Measurements from ENCODE around the gene BPIFB2. TPM values are rescaled to one million over a fixed set of nuclear protein-coding genes. Genes with fewer than 3 reads are reported as not detected.

The BPIFB2 gene
- total RNA-seq, 4 donors from 2014 or later: 0.19 to 93.5 (median 1.6) TPM; not detected in 1

DNA sequence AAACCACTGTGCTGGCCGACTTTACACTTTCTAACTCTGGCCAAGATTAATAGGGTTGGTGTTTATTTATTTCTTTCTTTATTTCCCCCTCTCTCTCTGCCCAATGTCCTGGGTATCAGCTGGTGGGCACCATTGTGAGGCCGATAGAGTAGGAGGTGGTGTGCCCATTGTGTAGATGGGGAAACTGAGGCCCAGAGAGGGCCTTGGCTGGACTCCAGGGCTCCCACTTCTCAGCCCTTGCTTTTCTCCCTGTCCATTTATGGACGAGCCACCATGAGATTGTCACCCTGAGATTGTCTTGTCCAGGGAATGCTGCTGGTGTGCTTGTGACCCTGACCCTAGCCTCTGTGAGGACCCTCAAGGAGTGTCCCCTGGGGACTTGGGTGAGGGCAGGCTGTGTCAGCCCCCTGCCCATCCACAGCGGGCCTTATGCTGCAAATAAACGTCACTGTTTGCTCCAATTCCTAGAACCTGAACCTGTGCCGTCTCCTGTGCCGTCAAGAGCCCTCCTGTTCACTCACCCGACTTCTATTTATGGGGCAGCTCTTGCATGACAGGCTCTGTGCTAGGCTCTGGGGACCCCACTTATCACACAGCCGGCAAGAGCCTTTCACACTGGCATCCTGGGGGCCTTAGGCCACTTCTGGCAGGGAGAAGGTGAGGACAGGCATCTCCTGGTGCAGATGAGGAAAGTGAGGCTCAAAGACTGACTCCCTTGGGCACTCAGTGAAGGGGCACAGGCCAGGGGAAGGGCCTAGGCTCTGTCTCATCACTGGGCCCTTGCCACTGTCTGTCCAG is 28.1 kb upstream of the BPIFB2 start:
- no peak overlapping the region for H3K4me3 ChIP-seq
- TF ChIP-seq POLR2A (IDR thresholded peaks at IDR 0.05): no peak
- TF ChIP-seq, protein P1, sequence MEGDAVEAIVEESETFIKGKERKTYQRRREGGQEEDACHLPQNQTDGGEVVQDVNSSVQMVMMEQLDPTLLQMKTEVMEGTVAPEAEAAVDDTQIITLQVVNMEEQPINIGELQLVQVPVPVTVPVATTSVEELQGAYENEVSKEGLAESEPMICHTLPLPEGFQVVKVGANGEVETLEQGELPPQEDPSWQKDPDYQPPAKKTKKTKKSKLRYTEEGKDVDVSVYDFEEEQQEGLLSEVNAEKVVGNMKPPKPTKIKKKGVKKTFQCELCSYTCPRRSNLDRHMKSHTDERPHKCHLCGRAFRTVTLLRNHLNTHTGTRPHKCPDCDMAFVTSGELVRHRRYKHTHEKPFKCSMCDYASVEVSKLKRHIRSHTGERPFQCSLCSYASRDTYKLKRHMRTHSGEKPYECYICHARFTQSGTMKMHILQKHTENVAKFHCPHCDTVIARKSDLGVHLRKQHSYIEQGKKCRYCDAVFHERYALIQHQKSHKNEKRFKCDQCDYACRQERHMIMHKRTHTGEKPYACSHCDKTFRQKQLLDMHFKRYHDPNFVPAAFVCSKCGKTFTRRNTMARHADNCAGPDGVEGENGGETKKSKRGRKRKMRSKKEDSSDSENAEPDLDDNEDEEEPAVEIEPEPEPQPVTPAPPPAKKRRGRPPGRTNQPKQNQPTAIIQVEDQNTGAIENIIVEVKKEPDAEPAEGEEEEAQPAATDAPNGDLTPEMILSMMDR (IDR thresholded peaks at IDR 0.05): no peak
- no peak overlapping the region for H3K27ac ChIP-seq
- H3K27me3 ChIP-seq: peaks cover 0 to 16% (median 0%) of the 10 kb centered on the region in 4 donors
- DNase-seq: no peak
- intact Hi-C loops (cut with DNase I): no loop called here
- 72 to 77% methylated on average over 6 to 8 of the region's 9 CpGs for WGBS, 2 donors
- H3K36me3 ChIP-seq: no peaks in the 10 kb centered on the region
- no peaks in the 10 kb centered on the region for H3K4me1 ChIP-seq
- no peaks in the 10 kb centered on the region for H3K9me3 ChIP-seq

DNA sequence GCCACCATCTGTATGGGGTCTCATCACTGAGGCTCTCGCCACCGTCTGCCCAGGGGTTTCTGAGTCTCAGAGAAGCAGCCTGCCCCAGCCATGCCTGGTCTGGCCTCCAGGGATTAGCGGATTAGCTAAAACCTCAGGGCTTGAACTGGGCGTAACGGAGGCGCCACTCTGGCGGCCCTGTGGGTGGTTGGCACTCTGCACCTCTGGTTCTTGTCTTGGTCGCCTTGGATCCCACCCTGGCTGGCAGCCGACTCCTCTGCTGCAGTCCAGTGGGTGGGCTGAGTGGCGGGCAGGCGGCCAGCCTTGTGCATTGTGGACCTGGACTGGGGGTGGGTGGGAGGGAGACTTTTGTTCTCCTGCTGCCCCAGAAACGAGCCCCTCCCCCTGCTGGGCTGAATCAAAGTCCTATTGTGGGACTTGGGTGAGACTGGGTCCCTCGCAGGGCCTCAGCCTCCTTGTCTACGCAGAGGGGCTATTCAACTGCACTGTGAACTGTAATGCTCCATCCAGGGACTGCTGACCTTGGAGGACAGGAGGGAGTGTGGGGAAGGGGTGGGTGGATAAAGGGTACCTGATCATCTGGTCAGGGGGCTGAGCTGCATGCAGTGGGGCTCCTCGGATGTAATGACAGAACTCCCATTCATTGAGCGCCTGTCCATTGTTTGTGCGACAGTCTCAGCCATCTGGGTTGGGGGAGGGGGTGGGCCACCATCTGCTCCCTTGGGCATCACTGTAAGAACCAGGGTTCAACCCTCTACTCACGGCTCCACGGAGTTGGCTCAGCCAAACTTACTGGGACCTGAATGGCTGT is 27.2 kb upstream of the BPIFB2 start:
- TF ChIP-seq POLR2A (IDR thresholded peaks at IDR 0.05): no peak
- TF ChIP-seq, protein P1 (IDR thresholded peaks at IDR 0.05): no peak
- no peaks in the 10 kb centered on the region for H3K4me1 ChIP-seq
- H3K27ac ChIP-seq: no peak overlapping the region
- no peaks in the 10 kb centered on the region for H3K36me3 ChIP-seq
- no peak overlapping the region for H3K4me3 ChIP-seq
- no peak for DNase-seq
- WGBS, 2 donors: 56 to 94% methylated on average over 5 of the region's 19 CpGs
- peaks cover 0 to 23% (median 0%) of the 10 kb centered on the region in 4 donors for H3K27me3 ChIP-seq
- H3K9me3 ChIP-seq: no peaks in the 10 kb centered on the region
- intact Hi-C loops (cut with DNase I): no loop called here

DNA sequence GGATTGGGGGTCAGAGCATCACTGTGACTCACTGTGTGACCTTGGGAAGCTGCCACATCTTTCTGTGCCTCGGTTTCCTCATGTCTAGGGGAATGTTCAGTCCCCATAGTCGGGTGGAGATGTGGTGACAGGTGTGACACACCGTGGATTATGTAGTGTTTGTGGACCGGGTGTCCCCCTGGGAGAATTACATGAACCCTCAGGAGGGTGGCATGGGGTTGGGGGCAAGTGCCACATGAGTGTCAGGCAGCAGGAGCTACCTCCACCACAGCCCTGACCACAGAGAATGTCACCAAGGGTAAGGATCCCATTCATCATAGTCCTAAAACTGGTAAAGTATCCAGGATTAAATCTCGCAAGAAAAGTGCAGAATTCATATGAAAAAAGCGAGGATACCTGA is 26.5 kb upstream of the BPIFB2 start:
- TF ChIP-seq POLR2A (IDR thresholded peaks at IDR 0.05): no peak
- TF ChIP-seq, protein P1 (IDR thresholded peaks at IDR 0.05): no peak
- H3K27me3 ChIP-seq: peaks cover 0 to 29% (median 0%) of the 10 kb centered on the region in 4 donors
- WGBS, 2 donors: 52 to 62% methylated on average over 3 to 6 of the region's 6 CpGs

DNA sequence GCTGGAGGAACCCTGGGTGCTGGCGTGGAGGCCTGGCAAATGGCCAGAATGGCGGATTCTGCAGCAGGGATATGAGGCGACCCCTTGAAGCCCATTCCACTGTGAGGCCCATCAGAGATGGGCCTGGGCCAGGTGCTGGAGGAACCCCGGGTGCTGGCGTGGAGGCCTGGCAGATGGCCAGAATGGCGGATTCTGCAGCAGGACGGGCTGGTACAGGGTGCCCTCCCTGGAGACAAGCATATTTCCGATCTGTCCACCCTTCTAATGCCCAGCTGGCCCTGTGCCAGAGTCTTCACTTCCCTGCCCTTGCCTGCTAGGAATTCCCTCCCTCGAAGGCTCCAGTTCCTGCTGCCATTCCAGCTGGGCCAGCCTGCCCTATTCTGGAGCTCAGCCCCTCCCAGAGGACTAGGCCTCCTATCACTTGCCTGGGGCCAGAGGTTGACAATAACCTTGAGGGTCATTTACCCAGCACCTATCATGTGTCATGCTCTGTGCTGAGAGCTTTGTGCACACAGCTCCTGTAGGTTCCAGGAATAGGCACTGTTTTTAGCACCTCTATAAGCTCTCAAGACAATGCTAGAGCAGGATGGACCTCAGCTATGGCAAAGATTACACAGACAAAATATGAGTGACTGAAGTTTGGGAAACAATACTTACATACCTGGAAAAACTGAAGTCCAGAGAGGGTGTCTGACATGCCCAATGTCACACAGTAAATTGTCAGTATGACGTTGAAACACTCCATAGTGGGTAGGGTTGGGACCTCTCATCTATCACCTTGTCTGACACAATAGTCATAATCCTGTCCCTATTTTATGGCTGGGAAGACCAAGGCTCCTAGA is 24.7 kb upstream of the BPIFB2 start:
- no peak overlapping the region for H3K4me3 ChIP-seq
- H3K36me3 ChIP-seq: no peaks in the 10 kb centered on the region
- H3K27me3 ChIP-seq: peaks cover 0 to 36% (median 0%) of the 10 kb centered on the region in 4 donors
- no peak overlapping the region for H3K27ac ChIP-seq
- DNase-seq: no peak
- no peaks in the 10 kb centered on the region for H3K9me3 ChIP-seq
- no peak for TF ChIP-seq POLR2A (IDR thresholded peaks at IDR 0.05)
- TF ChIP-seq, protein P1 (IDR thresholded peaks at IDR 0.05): no peak
- intact Hi-C loops (cut with DNase I): no loop called here
- WGBS, 2 donors: 37 to 38% methylated on average over 5 to 7 of the region's 10 CpGs
- H3K4me1 ChIP-seq: no peaks in the 10 kb centered on the region

More for the DNA sequence above, 26.5 kb upstream of the BPIFB2 start:
- Histone ChIP-seq H3K36me3 (no peaks in the 10 kb centered on the region), H3K4me1 (no peaks in the 10 kb centered on the region), H3K9me3 (no peaks in the 10 kb centered on the region), H3K4me3 (no peak overlapping the region), H3K27ac (no peak overlapping the region)
- DNase-seq: no peak
- intact Hi-C loops (cut with DNase I): no loop called here
